GM19351 (cell line): ENCODE data around the gene RABIF.
"Not testable (repeated sequence)": the region's sequence is repeated elsewhere in the genome, so short reads cannot be mapped to it uniquely, and the experiment has no call there.

Experiments used
- ATAC-seq: cut with Tn5 transposase; IDR thresholded peaks from one replicate; pipeline ENCODE4 v1.9.1; 2021; ENCODE audit warnings: mild to moderate bottlenecking, moderate library complexity; ENCODE audit not compliant: unreplicated experiment

The RABIF gene

DNA sequence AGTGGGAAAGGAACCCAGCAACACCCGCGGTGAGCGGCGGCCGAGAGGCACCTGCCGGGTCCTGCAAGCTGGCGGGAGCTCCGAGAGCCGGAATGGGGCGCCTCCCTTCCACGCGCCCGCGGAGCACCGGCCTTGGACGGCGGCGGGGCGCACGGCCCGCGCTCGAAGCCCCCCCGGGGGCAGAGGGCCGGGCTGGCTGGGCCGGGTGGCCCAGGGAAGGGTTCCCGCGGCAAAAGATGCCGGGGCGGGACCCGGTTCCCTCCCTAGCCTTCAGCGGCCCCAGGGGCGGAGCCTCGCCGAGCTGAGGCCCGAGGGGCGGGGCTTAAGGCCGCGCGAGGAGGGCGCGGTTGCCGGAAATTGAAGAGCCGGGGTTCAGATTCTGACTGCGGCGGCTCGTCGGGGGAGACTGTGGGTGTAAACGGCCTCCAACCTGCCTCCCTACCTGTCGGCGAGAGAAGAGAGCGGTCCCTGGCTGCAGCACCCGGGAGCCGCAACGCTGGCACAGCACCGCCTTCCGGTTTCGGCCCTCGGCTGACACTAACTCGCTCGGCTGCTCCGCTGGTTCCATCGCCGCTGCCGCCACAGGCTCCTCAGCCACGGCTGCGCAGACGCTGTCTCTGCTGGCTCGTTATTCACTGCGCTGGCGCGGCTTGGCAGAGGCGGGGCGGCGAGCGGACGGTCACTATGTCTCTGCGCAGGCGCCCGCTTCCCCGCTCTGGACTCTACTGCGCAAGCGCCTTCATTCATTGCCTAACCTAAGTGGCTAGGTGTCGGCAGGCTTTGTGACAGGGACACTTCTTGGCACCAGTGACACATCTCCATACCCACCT is at the start of gene RABIF:
RABIF (minus strand) TSS at position 619 of the 830 bp plus-strand sequence; CDS start at position 568, 51 bp downstream.
- ATAC-seq, result peak; percentile 89

- ATAC-seq, result no peak
These were observed 49.5 kb upstream of the RABIF start for GRCh38 chr1:202938287-202938925.

GRCh38 chr1:202936409-202936808 is 47.5 kb upstream of the RABIF start:
- not testable (repeated sequence) for ATAC-seq

GRCh38 chr1:202935844-202936243 is 46.9 kb upstream of the RABIF start:
- no peak for ATAC-seq

DNA sequence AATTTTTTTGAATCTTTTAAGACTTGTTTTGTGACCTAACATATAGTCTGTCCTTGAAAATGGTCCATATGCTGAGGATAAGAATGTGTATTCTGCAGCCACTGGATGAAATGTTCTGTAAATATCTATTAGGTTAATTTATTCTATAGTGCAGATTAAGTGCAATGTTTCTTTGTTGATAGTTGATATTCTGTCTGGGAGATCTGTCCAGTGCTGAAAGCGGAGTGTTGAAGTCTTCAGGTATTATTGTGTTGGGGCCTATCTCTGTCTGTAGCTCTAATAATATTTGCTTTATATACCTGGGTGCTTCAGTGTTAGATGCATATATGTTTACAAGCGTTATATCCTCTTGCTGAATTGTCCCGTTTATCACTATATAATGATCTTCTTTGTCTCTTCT is 45.8 kb upstream of the RABIF start:
- ATAC-seq, result no peak

DNA sequence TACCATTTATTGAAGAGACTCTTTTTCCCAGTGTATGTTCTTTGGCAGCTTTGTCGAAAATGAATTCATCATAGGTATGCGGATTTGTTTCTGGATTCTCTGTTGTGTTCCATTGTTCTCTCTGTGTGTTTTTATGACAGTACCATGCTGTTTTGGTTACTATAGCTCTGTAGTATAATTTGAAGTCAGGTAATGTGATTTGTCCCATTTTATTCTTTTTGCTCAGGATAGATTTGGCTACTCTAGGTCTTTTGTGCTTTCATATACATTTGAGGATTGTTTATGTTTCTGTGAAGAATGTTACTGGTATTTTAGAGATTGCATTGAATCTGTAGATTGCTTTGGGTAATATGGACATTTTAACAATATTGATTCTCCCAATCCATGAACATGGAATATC is 43.5 kb upstream of the RABIF start:
- ATAC-seq, result no peak

DNA sequence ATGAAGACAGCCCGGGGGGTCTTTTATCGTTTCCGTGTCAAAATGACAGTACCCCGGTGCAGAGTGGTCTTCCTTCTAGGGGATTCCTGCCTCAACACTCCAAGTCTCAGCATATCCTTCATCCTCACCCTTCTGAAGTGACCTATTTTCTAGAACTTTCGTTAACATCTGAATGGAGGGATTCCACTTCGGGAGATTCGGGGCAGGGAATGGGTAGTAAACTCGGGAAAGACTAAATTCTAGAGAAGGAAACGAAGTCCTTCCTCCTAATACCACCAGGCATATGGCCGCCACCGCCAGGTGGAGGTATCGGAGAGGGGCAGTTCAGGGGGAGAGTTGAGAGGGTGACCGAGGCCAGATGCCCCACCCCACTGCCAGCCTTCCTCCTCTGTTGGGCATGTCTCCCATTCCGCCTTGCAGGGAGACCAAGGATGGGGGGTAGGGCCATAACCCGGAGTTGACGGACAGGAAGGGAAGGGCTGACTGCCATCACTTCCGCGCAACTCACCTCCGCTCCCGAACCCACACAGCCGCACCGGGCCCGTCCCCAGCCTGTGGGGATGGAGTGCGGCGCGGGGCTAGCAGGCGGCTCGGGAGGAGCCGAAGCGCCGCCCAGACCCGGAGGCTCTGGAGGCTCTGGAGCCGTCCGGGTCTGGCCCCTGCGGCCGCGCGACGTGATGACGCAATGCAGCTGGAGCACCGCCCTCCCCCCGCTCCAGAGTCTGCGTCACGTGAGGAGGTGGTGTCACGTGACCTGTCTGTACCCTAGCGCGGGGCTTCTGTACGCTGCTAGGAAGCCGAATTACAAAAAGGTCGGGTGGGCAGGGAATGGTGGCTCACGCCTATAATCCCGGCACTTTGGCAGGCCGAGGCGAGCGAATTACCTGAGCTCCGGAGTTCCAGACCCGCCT is 37.9 kb upstream of the RABIF start, which contains the start of gene KLHL12:
KLHL12 (minus strand) TSS at position 654 of the 911 bp plus-strand sequence. CDS start 2,072 bp downstream, outside the sequence.
- ATAC-seq, result peak; percentile 92

DNA sequence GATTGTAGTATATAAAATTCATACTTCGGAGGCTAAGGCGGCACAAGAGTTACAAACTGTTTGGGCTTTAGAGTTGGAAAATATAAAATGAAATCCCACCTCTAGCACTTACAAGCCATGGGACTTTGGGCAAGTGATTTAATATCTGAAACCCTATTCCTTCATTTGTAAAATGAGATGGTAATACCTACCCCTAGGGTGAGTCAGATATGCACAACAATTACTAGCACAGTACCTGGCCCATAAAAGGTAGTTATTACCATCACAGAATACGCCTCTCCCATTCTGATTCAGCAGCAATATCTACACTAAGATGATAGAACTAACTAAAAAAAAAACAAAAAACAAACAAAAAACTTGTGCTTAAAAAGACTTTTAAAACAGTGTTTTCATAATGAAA is 34.6 kb upstream of the RABIF start:
- ATAC-seq, result no peak

DNA sequence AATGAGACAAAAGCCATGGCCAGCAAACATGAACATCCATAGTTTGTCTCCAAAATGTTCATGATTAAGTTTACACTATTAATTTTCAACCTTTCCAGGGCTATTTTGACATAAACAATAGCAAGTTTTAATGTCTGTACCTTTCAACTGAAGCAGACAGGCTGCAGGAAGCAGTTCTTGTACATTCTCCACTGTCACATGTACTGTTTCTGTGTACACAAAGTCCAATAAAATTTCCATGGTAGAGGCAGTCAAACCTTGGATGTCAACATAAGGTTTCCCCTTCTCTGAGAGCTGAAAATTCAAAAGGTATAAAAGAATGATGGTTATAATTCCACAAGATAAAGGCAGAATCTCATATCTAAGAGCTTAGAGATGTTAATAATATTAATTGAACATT is 30.7 kb upstream of the RABIF start:
- ATAC-seq, result no peak

DNA sequence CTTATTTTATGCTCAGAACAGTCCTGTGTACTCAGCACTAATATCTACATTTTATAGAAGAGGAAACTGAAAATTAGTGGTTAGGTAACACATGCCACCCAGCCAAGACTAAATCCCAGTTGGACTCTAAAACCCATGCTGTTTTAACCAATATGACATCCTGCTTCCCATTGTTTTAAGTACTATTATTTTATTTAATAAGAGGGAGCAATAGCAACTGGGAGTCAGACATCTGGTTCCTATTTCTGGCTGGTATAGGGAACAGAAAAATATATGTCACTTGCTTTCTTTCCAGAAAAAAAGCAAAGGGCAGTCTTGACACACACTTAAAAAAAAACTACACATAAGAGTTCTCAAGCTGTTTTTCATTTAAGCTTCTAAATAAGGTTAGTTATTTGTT is 26.2 kb upstream of the RABIF start:
- no peak for ATAC-seq

DNA sequence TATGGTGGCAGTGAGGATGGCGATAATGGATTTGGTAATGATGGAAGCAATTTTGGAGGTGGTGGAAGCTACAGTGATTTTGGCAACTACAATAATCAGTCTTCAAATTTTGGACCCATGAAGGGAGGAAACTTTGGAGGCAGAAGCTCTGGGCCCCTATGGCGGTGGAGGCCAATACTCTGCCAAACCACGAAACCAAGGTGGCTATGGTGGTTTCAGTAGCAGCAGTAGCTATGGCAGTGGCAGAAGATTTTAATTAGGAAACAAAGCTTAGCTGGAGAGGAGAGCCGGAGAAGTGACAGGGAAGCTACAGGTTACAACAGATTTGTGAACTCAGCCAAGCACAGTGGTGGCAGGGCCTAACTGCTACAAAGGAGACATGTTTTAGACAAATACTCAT is 23.5 kb upstream of the RABIF start:
- ATAC-seq, result not testable (repeated sequence)

GRCh38 chr1:202909494-202909893 is 20.5 kb upstream of the RABIF start:
- ATAC-seq, result no peak

DNA sequence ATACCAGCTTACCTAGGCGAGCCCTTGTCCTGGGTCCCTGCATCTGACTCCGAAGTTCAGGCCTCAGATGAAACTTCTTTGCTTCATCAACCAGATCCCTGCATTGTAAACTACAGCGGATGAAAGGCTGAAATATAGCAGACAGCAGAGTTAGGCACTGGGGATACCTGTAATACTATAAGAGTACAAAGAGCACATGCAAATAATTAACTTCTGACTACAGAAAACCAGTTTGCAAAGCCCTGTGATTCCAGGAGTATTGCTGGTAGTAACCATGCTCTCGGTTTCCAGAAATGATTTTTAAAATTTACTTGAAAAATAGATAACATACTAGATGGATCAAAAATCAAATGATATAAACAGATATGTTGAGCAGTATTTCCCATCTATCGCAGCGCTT is 20.0 kb upstream of the RABIF start:
- ATAC-seq, result no peak

- no peak for ATAC-seq
These were observed 16.4 kb upstream of the RABIF start for GRCh38 chr1:202905331-202905730.

DNA sequence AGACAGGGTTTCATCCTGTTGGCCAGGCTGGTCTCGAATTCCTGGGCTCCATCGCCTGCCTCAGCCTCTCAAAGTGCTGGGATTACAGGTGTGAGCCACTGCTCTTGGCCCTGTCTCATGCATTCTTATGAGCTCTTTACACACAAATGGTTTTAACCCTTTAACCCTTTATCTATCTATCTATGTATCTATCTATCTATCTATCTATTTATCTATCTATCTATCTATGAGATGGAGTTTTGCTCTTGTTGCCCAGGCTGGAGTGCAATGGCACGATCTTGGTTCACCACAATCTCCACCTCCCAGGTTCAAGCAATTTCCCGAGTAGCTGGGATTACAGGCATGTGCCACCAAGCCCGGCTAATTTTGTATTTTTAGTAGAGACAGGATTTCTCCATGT is 14.9 kb upstream of the RABIF start:
- ATAC-seq, result not testable (repeated sequence)

- ATAC-seq, result no peak
These were observed 12.6 kb upstream of the RABIF start for GRCh38 chr1:202901555-202901954.

GRCh38 chr1:202892501-202892900 is 3.6 kb upstream of the RABIF start:
- ATAC-seq, result no peak

GRCh38 chr1:202890392-202890791 is 1.4 kb upstream of the RABIF start:
- no peak for ATAC-seq

DNA sequence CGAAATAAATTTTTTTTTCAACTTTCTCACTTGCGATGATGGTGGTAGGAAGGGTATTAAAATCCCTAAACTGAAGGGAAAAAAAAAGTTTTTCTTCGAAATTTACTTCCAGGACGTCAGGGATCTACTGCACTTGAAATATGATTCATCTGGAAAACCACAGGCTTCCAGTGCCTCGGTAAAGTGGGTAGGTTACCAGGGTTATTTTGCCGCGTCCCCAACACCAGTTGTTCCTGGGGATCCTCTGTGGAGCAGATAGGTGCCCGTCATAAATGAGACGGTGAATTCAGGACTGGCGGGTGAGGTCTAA is 773 bp downstream of the RABIF start:
- ATAC-seq, result no peak

- ATAC-seq, result no peak
These were observed 7.9 kb downstream of the RABIF start for GRCh38 chr1:202880961-202881460.

DNA sequence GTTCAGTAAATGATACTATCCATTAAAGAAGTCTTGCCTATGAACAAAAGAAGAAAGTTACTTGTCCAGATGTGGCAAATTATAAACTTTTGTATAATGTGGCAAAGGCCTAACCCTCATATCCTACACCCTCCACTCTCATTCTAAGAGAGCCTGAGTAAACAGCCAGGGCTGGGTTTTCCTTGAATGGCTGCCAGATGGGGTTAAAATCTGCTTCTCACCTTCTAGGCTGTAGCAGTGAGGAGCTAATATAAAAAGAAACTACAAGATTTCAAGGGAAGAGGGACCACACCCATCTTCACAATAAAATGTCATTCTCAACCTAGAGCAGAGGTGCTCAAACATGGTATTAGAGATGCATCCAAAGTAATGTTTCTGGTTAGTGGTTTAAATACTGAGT is 8.9 kb downstream of the RABIF start:
- no peak for ATAC-seq
